HG03575 (cell line): ENCODE measurements around the gene PKIG.

ENCODE experiments used
- ATAC-seq: cut with Tn5 transposase; IDR thresholded peaks from one replicate; pipeline ENCODE4 v1.9.1; 2021; ENCODE audit not compliant: unreplicated experiment, insufficient number of reproducible peaks, low FRiP score; ENCODE audit errors: extremely low read depth

PKIG gene

GRCh38 chr20:44630297-44630696, 47.9 kb downstream of the PKIG start:
- ATAC-seq: no peak

DNA sequence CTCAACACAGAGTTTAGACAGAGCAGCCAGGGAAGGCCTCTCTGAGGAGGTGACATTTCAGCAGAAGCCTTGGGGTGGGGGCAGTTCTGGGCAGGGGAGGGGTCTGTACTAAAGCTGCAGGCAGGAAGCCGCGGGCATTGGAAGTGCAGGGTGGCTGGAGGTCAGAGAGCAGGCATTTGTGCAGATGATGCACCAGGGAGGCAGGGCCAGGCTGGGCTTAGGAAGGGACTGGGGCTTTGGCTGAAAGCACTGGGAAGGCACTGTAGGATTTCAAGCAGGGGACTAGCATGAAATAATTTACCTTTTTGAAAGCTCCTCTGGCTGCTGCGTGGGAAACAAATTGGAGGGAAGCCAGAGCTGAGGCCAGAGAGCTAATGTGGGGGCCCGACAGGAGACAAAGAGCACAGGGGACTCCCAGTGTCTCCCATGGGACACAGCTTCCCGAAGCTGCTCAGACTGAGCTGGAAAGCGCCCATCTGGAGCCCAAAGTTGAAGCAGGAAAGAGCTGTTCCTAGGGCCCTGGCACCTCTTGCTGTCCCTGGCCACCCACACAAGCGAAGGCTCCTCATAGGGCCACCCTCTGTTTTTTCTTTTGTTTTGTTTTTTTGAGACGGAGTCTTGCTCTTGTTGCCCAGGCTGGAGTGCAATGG, 49.8 kb downstream of the PKIG start:
- ATAC-seq: no peak

DNA sequence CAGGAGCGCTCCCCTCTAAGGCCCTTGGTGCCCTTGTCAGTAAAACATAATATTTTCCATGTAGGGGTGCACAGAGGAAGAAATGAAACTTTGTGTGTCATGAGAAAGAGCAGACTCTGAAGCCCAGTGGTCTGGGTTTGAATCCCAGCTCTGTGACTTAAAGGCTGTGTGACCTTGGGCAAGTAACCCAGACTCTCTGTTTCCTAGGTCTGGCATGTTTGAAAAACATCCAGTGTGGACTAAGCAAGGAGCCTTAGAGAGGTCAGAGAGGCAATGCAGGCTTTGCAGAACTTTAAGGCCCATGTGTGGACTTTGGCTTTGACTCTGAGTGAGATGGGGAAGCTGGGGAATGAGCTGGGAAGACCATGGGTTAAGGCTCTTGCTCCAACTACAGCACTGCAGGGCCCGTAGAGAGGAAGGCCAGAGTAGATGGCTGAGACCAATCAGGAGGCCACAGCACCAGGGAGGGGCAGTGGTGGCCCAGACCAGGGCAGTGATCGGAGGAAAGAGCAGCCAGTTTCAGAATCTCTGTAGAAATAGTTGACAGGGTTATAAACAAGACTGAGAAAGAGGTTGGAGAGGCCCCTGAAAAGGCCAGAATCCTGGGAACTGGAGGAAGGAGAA, 50.9 kb downstream of the PKIG start:
- no peak for ATAC-seq

DNA sequence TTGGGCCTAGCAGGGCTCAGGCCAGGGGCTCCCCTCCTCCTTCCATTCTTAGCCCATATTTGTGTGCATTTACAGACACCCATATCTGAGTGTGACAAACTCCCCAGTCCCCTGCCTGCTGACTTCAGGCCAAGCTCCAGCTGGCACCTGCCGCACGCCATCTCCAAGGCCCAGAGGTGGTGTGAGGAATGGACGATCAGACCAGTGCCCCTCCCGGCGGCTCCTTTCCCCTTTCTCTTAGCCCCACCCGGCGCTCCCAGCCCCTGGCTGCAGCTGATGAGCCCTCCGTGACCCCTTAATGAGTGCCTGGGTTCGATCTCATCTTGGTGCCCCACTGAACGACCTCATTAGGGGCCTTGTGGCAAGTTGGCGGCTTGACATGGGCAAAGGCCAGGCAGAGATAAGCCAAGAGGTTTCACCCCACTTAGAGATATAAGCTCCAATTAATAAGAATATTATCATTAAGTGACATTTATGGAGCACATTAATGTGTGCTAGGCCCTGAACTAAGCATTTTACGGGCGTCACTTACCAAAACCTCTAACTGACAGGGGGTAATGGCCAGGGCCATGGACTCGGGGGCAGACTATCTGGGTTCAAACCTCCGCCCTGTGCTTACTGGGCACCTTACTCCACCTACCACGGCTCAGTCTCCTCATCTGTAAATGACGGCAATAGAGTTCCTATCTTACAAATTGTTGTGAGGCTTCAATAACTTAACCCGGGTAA, 51.7 kb downstream of the PKIG start:
- no peak for ATAC-seq

GRCh38 chr20:44635877-44636276, 53.5 kb downstream of the PKIG start:
- no peak for ATAC-seq

DNA sequence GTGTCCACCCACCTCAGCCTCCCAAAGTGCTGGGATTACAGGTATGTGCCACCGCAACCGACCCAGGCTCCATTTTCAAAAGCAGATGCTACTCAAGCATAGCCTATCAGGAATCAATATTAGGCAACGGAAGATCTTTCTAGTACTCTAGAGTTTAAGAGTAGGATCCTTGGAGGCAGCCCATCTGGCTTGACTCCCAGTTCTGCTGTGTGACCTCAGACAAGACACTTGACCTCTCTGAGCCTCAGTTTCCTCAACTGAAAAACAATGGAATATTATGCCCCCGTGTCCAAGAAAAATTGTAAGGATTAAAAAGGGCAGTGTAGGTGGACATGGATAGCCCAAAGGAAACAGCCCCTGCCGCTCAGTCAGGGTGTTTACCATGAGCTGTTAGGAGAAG, 54.7 kb downstream of the PKIG start:
- no peak for ATAC-seq

GRCh38 chr20:44637522-44638372, 55.4 kb downstream of the PKIG start:
- ATAC-seq: no peak

DNA sequence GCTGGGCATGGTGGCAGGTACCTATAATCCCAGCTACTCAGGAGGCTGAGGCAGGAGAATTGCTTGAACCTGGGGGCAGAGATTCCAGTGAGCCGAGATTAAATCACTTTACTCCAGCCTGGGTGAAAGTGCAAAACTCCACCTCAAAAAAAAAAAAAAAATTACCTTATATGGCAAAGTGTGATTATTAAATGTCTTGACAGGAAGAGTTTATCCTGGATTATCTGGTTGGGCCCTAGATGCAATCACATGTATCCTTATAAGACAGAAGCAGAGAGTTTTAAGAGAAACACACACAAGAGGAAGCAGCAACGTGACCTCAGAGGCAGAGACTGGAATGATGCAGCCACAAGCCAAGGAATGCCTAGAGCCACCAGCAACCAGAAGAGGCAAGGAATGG, 58.1 kb downstream of the PKIG start:
- ATAC-seq: no peak

DNA sequence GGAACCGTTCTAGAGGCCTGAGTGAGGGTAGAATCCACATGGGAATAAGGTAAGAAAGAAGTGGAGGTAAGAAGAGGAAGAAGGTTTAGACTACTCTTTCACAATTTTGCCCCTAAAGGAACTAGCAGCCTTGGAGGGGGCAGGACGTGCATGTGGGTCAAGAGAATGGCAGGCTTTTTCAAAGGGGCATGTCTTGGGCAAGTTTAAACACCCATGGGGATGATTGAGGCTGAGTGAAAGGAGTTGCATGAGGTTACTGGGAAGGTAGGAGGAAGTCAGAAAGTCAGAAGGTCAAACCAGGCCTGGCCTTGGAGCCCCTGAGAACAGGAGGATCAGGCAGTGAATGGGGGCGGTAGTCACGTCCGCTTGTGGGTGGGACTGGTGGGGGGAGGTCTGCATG, 58.9 kb downstream of the PKIG start:
- ATAC-seq: no peak

- no peak for ATAC-seq
These were observed 60.1 kb downstream of the PKIG start for GRCh38 chr20:44642203-44643153.

- ATAC-seq: no peak
These were observed 60.8 kb downstream of the PKIG start for GRCh38 chr20:44643154-44643519.

- ATAC-seq: no peak
These were observed 61.3 kb downstream of the PKIG start for GRCh38 chr20:44643596-44644229.

DNA sequence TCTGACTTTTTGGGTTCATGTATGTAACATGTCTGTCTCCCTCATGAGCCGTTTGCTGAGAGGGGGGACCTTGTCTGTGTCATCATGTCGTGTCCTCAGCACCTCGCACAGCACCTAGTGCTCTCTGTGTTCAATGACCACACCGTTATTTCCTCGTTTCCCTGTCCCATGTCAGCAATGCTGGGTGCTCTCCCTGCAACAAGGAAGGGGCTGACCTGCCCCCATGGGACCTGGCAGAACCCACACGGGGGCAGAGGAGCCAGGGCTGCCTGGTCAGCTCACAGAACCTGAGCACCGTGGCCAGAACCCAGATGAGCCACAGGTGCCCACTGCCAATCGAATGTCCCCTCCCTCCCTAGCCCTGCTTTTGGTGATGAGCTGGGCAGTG, 61.8 kb downstream of the PKIG start:
- ATAC-seq: no peak

GRCh38 chr20:44644667-44645131, 62.3 kb downstream of the PKIG start:
- ATAC-seq: no peak

- ATAC-seq: no peak
These were observed 63.8 kb downstream of the PKIG start for GRCh38 chr20:44646023-44646640.

DNA sequence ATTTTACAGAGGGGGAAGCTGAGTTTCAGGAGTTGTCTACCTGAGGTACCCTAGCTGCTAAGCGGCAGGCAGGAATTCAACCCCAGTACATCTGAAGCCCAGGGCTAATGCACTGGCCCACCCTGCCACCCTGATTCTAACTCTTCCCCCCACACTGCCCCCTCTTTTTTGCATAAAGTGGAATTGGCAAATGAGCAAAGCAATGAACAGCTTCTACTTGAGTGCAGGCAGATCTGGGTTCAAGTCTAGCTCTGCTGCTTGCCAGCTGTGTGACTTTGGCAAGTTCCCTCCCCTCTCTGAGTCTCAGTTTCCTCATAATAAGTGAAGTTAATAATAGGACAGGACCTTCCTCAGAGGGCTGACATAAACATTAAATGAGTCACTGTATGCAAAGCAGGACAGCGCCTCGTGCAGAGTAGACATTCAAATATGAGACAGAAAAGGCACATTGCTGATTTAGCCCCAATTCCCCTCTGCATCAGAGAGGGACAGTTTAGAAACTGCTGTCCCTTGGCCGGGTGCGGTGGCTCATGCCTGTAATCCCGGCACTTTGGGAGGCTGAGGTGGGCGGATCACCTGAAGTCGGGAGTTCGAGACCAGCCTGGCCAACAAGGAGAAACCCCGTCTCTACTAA, 64.4 kb downstream of the PKIG start:
- no peak for ATAC-seq

- no peak for ATAC-seq
These were observed 65.7 kb downstream of the PKIG start for GRCh38 chr20:44648068-44648467.
